PC-3 (cell line): ENCODE results near the gene DGUOK.

Experiments used
- EZH2 ChIP-seq: fragments of 300-600 bp; sonication (generic); IDR thresholded peaks from one replicate; pipeline ENCODE4 v1.6.1; 2017; ENCODE audit warnings: antibody characterized with exemption, mild to moderate bottlenecking, low read length; ENCODE audit not compliant: unreplicated experiment
- TF ChIP-seq, protein P1 (sequence below): fragments of 300-600 bp; sonication (generic); conservative IDR thresholded peaks from 2 replicates; pipeline ENCODE4 v1.5.1; 2017; ENCODE audit warnings: antibody characterized with exemption, low read depth, mild to moderate bottlenecking, low read length

DNA sequence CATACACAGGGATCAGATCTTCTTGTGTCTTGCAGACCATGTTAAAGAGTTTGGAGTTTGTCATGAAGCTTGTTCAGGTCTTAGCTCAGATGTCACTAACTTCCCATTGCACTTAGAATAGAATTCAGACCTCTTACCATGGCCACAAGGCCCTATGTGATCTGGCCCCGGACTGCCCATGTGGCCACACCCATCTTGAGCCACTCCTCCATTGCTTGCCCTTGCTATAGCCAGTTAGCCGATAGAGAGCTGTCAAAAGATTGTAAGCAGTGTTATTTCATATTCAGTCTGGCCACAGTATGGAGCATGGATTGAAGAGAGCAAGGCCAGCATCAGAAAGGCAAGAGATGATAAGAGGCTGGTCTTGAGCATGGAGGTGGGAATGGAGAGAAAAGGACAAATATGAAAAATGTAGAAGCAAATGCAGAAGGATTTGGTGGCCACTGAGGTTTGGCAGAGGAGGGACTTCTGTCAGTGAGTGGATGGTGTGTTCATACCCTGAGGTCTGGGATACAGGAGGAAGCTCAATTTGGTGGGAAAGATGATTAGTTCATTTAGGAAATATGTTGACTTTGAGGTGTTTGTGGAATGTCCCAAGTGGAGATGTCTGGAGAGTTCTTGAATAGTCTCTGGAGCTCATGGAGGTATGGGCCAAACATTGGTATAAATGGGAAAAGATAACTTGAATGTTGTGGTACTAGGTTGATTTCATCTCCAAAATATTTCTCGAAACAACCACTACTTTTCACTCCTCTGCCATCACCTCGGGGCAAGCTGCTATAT is 10.6 kb downstream of the DGUOK start:
- no peak for TF ChIP-seq EZH2
- TF ChIP-seq, protein P1, sequence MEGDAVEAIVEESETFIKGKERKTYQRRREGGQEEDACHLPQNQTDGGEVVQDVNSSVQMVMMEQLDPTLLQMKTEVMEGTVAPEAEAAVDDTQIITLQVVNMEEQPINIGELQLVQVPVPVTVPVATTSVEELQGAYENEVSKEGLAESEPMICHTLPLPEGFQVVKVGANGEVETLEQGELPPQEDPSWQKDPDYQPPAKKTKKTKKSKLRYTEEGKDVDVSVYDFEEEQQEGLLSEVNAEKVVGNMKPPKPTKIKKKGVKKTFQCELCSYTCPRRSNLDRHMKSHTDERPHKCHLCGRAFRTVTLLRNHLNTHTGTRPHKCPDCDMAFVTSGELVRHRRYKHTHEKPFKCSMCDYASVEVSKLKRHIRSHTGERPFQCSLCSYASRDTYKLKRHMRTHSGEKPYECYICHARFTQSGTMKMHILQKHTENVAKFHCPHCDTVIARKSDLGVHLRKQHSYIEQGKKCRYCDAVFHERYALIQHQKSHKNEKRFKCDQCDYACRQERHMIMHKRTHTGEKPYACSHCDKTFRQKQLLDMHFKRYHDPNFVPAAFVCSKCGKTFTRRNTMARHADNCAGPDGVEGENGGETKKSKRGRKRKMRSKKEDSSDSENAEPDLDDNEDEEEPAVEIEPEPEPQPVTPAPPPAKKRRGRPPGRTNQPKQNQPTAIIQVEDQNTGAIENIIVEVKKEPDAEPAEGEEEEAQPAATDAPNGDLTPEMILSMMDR = no peak
